Measurements from ENCODE around the gene FABP3. TPM values are rescaled to one million over a fixed set of nuclear protein-coding genes. Genes with fewer than 3 reads are reported as not detected.

FABP3 gene
- total and polyA plus RNA-seq, 2 of the 13 experiments (the other 11 are each of a cell fraction or from before 2014, with no cell fraction given), result 0.21 to 0.24 TPM

DNA sequence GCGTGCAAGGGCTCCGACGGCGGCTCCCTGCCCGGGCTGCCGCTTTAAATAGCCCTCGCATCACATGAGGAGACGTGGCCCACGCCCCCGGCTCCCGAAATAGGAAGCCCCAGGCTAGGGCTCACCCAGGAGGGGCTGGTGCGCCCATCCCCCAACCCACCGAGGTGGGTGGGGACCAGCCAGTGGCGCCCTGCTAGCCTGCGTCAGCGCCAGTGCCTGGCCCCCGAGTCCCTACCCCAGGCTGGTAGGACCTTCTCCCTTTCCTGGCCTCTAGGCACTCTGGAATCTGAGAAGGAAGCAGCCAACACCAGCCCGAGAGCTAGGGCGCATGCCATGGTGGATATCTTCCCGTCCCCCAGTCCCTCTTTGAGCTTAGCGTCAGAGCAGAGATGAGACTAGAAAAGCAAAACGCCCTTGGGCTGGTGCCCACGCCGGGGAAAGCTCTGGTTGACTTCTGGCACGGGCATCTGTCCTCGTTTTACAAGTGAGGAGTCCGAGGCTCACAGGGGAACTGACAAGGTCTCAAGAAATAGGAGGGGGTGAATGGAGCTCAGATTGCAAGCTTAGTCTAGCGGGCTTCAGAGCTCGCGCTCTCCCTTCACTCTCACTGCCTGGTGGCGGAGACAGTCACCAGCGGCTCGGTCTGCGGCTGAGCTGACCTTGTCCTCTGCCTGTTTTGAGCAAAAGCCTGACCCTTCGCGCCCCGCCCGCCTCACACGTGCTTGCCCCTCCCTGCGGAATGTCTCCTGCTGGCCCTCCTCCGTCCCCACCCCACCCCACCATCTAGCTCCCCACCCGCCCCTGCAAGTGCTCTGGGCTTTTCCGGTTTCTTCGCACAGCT, at the start of gene FABP3 (continued):
- TF ChIP-seq ZBTB40 (IDR thresholded peaks at IDR 0.05) (no peak), ZBTB40 (CRISPR knock-in tag; IDR thresholded peaks at IDR 0.05) (no peak), ZNF326 (CRISPR knock-in tag; IDR thresholded peaks at IDR 0.05; ENCODE audit: borderline replicate concordance) (no peak), ONECUT2 (CRISPR knock-in tag; IDR thresholded peaks at IDR 0.05) (no peak), THAP8 (CRISPR knock-in tag; IDR thresholded peaks at IDR 0.05; ENCODE audit: borderline replicate concordance) (no peak), ZSCAN29 (CRISPR knock-in tag; conservative IDR thresholded peaks at IDR 0.05) (no peak), ZNF414 (CRISPR knock-in tag; IDR thresholded peaks at IDR 0.05) (no peak), TMF1 (CRISPR knock-in tag; IDR thresholded peaks at IDR 0.05; ENCODE audit: low read depth) (no peak), ELK4 (CRISPR knock-in tag; IDR thresholded peaks at IDR 0.05; ENCODE audit: borderline replicate concordance) (no peak)
- TF ChIP-seq, protein P1, sequence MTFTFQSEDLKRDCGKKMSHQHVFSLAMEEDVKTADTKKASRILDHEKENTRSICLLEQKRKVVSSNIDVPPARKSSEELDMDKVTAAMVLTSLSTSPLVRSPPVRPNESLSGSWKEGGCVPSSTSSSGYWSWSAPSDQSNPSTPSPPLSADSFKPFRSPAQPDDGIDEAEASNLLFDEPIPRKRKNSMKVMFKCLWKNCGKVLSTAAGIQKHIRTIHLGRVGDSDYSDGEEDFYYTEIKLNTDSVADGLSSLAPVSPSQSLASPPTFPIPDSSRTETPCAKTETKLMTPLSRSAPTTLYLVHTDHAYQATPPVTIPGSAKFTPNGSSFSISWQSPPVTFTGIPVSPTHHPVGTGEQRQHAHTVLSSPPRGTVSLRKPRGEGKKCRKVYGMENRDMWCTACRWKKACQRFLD (CRISPR knock-in tag; IDR thresholded peaks at IDR 0.05; ENCODE audit: borderline replicate concordance), result no peak
